HepG2 (cell line): ENCODE measurements around the gene MYO1E. TPM values are rescaled to one million over a fixed set of nuclear protein-coding genes. Genes with fewer than 3 reads are reported as not detected.

Source experiments
- ATAC-seq: fragments of 200-7000 bp; cut with Tn5 transposase; 3 replicates; pipeline ENCODE4 v1.9.1; 2020; ENCODE audit warnings: mild to moderate bottlenecking, moderate library complexity
- BruUV-seq: library from RNA; stranded (reverse); fragments of 400-500 nt; replicated peaks from 2 replicates; lab custom pipeline; 2021; lab: Mats Ljungman, UMichigan
- CTCF ChIA-PET: fragments of 300-600 bp; formaldehyde crosslinking; extraction: SDS; loops from one replicate; lab custom pipeline; 2021; ENCODE audit warnings: low total read pairs, inconsistent platforms, low intra/inter-chr PET ratio; lab: Yijun Ruan, JAX
- POLR2A ChIA-PET: fragments of 350-600 bp; sonication (Branson Sonifier 250); formaldehyde crosslinking; loops from one replicate; lab custom pipeline; 2020; ENCODE audit warnings: antibody characterized with exemption, inconsistent platforms; lab: Yijun Ruan, JAX
- DNase-seq: peaks from one replicate; pipeline ENCODE4 v3.0.0-alpha.2; 2015; ENCODE audit warnings: low spot score
- FAIRE-seq: peaks from 3 replicates; lab custom pipeline; 2011; peaks lifted over from hg19 to GRCh38; lab: Jason Lieb, UNC
- H2AFZ ChIP-seq: one replicate; pipeline ENCODE4 v1.6.1; 2011; ENCODE audit warnings: low read length, inconsistent platforms
- H3K27ac ChIP-seq: fragments of 300-600 bp; 3 replicates; pipeline ENCODE4 v1.8.0; 2011; ENCODE audit warnings: mixed run types, mild to moderate bottlenecking, mixed read lengths, low read length, inconsistent platforms; ENCODE audit not compliant: insufficient read depth; ENCODE audit errors: extremely low read length
- H3K27me3 ChIP-seq, 2 experiments: fragments of 200-600 bp in 1 of 2; 2 replicates in 1 of 2; 3 replicates in 1 of 2; pipeline versions ENCODE4 v1.6.0 to v1.8.0; 2011; ENCODE audit warnings: low read length in 2 of 2, mild to moderate bottlenecking in 2 of 2, moderate library complexity in 2 of 2, inconsistent platforms in 1 of 2; ENCODE audit not compliant: insufficient read depth in 2 of 2, control insufficient read depth in 1 of 2
- H3K36me3 ChIP-seq, 2 experiments: fragments of 200-600 bp in 1 of 2; replicated peaks in 1 of 2; 2 replicates in 1 of 2; 3 replicates in 1 of 2; pipeline versions ENCODE4 v1.5.1 to v1.8.0; 2011; ENCODE audit warnings: low read length in 2 of 2, inconsistent platforms in 1 of 2; ENCODE audit not compliant: insufficient read depth in 2 of 2, control insufficient read depth in 1 of 2
- H3K4me1 ChIP-seq: 2 replicates; pipeline ENCODE4 v1.5.1; 2012; ENCODE audit warnings: low read length, inconsistent platforms; ENCODE audit not compliant: insufficient read depth
- H3K4me2 ChIP-seq: 2 replicates; pipeline ENCODE4 v1.6.0; 2011; ENCODE audit warnings: low read depth, low read length, inconsistent platforms
- H3K4me3 ChIP-seq, 3 experiments: fragments of 200-600 bp in 1 of 3; sonication (generic), shearing (Covaris generic) in 1 of 3; replicated peaks in 1 of 3; 2 replicates each; pipeline ENCODE4 v1.5.1; 2011 to 2016; ENCODE audit warnings: low read length in 3 of 3, inconsistent platforms in 2 of 3, low read depth in 2 of 3, mild to moderate bottlenecking in 2 of 3, control low read depth in 1 of 3, mixed read lengths in 1 of 3; ENCODE audit not compliant: insufficient read depth in 1 of 3
- H3K79me2 ChIP-seq: one replicate; pipeline ENCODE4 v1.6.1; 2011; ENCODE audit warnings: low read length, inconsistent platforms; ENCODE audit not compliant: insufficient read depth
- H3K9ac ChIP-seq: 2 replicates; pipeline ENCODE4 v1.6.0; 2011; ENCODE audit warnings: mild to moderate bottlenecking, low read depth, low read length, inconsistent platforms; ENCODE audit not compliant: insufficient read depth
- H3K9me3 ChIP-seq: 2 replicates; pipeline ENCODE4 v1.5.1; 2012; ENCODE audit warnings: mild to moderate bottlenecking, low read length
- H4K20me1 ChIP-seq: 2 replicates; pipeline ENCODE4 v1.6.0; 2011; ENCODE audit warnings: inconsistent platforms, mild to moderate bottlenecking, low read length, moderate library complexity; ENCODE audit not compliant: insufficient read depth
- CHD2 ChIP-seq: IDR thresholded peaks from 2 replicates; pipeline ENCODE4 v1.6.1; 2011; ENCODE audit warnings: low read depth, low read length, improper control_type of control experiment
- NFKBIZ ChIP-seq: IDR thresholded peaks from 2 replicates; pipeline ENCODE4 v1.6.1; 2018; ENCODE audit warnings: missing genetic modification reagents, missing compliant biosample characterization
- RAD51 ChIP-seq: fragments of 450-650 bp; IDR thresholded peaks from 2 replicates; pipeline ENCODE4 v1.6.1; 2016; ENCODE audit warnings: borderline replicate concordance
- RFX3 ChIP-seq: IDR thresholded peaks from 2 replicates; pipeline ENCODE4 v1.6.1; 2016; ENCODE audit warnings: missing biosample characterization, missing genetic modification reagents
- ZFYVE20 ChIP-seq: sonication (generic); formaldehyde crosslinking; IDR thresholded peaks from 2 replicates; pipeline ENCODE4 v1.8.0; 2023; ENCODE audit warnings: low read depth, mild to moderate bottlenecking, moderate library complexity, missing genetic modification reagents, borderline replicate concordance
- ZNF101 ChIP-seq: sonication (generic); formaldehyde crosslinking; IDR thresholded peaks from 2 replicates; pipeline ENCODE4 v1.4.0; 2020; ENCODE audit warnings: mild to moderate bottlenecking, low read depth, missing genetic modification reagents, borderline replicate concordance
- ZNF484 ChIP-seq: sonication (generic); formaldehyde crosslinking; IDR thresholded peaks from 2 replicates; pipeline ENCODE4 v1.5.1; 2020; ENCODE audit warnings: mild to moderate bottlenecking, low read depth, missing genetic modification reagents, borderline replicate concordance
- ZNF770 ChIP-seq: sonication (generic); formaldehyde crosslinking; IDR thresholded peaks from 2 replicates; pipeline ENCODE4 v1.5.0; 2020; ENCODE audit warnings: mild to moderate bottlenecking, missing genetic modification reagents
- ZSCAN25 ChIP-seq: sonication (generic); formaldehyde crosslinking; IDR thresholded peaks from 2 replicates; pipeline ENCODE4 v1.8.0; 2022; ENCODE audit warnings: mild to moderate bottlenecking, missing genetic modification reagents
- WGBS: methylation state at CpG from one replicate; pipeline ENCODE4 v1.1.6; 2017; ENCODE audit warnings: low lambda C conversion rate; 5-methylcytosine and 5-hydroxymethylcytosine counted together
- in situ Hi-C: cut with HindIII; loops from 2 replicates; pipeline ENCODE4 v1.10.0; 2017; ENCODE audit warnings: low pct_unique_long_range_greater_than_20kb; ENCODE audit not compliant: extremely low pct_ligation_motif_present
- intact Hi-C: fragments of 100-400 bp; cut with micrococcal nuclease; formaldehyde crosslinking; loops from one replicate; pipeline ENCODE4 v1.10.0; 2022; ENCODE audit not compliant: unreplicated experiment
- polyA plus RNA-seq, 8 experiments: library from polyadenylated mRNA; depleted of rRNA in 3 of 8; stranded (reverse) in 7 of 8; unstranded in 1 of 8; fragments of >200 nt; fragmentation: Illumina TruSeq in 4 of 8; extraction: Trizol in 4 of 8; gene quantifications; 2 replicates each; pipeline versions ENCODE4 v1.2.1 to v1.2.3, GENCODE V29; 2011 to 2016; ENCODE audit warnings: low read depth in 4 of 8, missing spikeins in 1 of 8, mixed read lengths in 1 of 8; ENCODE audit not compliant: insufficient read depth in 1 of 8
- total RNA-seq, 5 experiments: library from RNA; depleted of rRNA; stranded (reverse); fragments of >200 nt; fragmentation: Illumina TruSeq; extraction: Trizol; gene quantifications; 2 replicates each; pipeline ENCODE4 v1.2.3, GENCODE V29; 2016; ENCODE audit warnings: low read depth in 1 of 5
- TF ChIP-seq, protein P1 (sequence below): sonication (generic); formaldehyde crosslinking; IDR thresholded peaks from 2 replicates; pipeline ENCODE4 v1.8.0; 2022; ENCODE audit warnings: mild to moderate bottlenecking, missing genetic modification reagents, borderline replicate concordance
- TF ChIP-seq, protein P2 (sequence below): sonication (generic); formaldehyde crosslinking; IDR thresholded peaks from 2 replicates; pipeline ENCODE4 v1.9.0; 2021; ENCODE audit warnings: missing genetic modification reagents, borderline replicate concordance

Gene MYO1E
- total and polyA plus RNA-seq, 2 of the 13 experiments (the other 11 are each of a cell fraction or from before 2014, with no cell fraction given) = 15.7 to 25.1 TPM

DNA sequence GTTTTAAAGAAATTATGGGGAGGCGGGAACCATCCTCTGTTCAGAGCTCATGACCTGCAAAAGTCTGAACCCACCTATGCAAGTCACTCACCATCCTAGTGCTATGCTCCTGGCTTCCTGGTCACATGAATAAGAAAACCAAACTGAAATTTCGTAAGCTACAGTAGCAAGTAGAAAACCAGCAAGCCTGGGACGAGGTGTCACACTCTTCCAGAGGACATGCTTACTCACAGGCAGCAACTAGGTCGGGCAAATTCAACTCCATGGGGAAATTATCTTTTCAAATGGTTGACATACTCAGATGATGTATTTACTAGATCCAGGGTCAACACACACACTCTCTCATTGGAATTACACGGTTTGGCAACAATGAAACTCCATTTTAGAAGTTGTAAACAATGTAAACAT is 134.7 kb downstream of the MYO1E start:
- H3K4me1 ChIP-seq = peaks cover 17% of the 10 kb centered on the region
- intact Hi-C loops (no loop called here), in situ Hi-C loops (no loop called here)
- H3K9ac ChIP-seq = no peak overlapping the region
- no peak for DNase-seq
- H3K4me3 ChIP-seq = no peak overlapping the region
- CTCF ChIA-PET = no interaction called here
- POLR2A ChIA-PET = no interaction called here
- FAIRE-seq = no peak
- H3K9me3 ChIP-seq = no peaks in the 10 kb centered on the region
- H3K27ac ChIP-seq = no peak overlapping the region
- H3K79me2 ChIP-seq = no peaks in the 10 kb centered on the region
- H4K20me1 ChIP-seq = no peaks in the 10 kb centered on the region
- 90% methylated on average over 5 of the region's 5 CpGs for WGBS
- no peak overlapping the region for H2AFZ ChIP-seq
- H3K36me3 ChIP-seq = no peaks in the 10 kb centered on the region
- no peak overlapping the region for H3K4me2 ChIP-seq
- H3K27me3 ChIP-seq = no peaks in the 10 kb centered on the region
- no peak for ATAC-seq
- TF ChIP-seq, protein P1, sequence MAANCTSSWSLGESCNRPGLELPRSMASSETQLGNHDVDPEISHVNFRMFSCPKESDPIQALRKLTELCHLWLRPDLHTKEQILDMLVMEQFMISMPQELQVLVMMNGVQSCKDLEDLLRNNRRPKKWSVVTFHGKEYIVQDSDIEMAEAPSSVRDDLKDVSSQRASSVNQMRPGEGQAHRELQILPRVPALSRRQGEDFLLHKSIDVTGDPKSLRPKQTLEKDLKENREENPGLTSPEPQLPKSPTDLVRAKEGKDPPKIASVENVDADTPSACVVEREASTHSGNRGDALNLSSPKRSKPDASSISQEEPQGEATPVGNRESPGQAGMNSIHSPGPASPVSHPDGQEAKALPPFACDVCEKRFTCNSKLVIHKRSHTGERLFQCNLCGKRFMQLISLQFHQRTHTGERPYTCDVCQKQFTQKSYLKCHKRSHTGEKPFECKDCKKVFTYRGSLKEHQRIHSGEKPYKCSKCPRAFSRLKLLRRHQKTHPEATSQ (CRISPR knock-in tag) = no peak
- no peak for TF ChIP-seq RFX3 (CRISPR knock-in tag)
- BruUV-seq = no TSS peak

DNA sequence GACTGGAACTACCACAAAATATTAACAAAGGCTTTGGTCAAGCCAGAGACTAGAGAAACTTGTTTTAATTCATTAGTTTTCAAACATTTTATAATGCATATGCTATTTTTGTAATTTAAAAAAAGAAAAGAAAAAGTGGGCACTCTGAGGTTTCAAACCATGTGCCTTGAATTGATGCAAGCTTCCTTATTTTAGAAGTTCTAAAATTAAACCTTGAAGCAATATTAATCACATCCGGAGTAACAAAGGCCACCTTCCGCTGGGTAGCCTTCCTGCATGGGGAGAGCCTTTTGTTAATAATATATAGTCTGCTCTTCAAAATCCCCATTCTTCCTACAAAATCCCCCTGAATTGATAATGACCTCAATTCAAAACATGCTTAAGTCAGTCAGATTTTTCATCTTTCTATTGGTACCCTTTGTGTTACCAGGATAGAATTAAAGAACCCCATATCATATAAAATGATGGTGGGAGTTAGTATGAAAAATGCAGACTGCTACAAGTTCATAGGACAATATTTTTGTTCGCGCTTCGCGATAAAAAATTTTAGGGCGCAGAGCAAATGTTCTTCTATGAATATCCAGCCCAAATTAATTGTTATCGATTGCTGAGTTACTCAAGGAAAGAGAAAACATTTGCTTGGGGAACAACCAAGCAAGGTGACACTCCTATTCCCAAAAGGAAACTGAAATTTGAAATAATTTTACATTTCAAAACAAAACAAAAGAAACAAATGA is 135.4 kb downstream of the MYO1E start:
- H3K4me3 ChIP-seq = no peak overlapping the region
- DNase-seq = no peak
- H3K79me2 ChIP-seq = no peaks in the 10 kb centered on the region
- no peak overlapping the region for H2AFZ ChIP-seq
- no peak overlapping the region for H3K27ac ChIP-seq
- no TSS peak for BruUV-seq
- H3K9me3 ChIP-seq = no peaks in the 10 kb centered on the region
- H3K27me3 ChIP-seq = no peaks in the 10 kb centered on the region
- CTCF ChIA-PET = no interaction called here
- intact Hi-C loops = no loop called here
- no peak for FAIRE-seq
- 0 out of 5 replicates have a peak, but pooled peaks cover 0 to 1% of the 10 kb centered on the region in 2 experiments for H3K36me3 ChIP-seq
- peaks cover 17% of the 10 kb centered on the region for H3K4me1 ChIP-seq
- no peak overlapping the region for H3K9ac ChIP-seq
- WGBS = 98% methylated on average over 8 of the region's 8 CpGs
- no peak for ATAC-seq
- in situ Hi-C loops = no loop called here
- no peaks in the 10 kb centered on the region for H4K20me1 ChIP-seq
- no peak overlapping the region for H3K4me2 ChIP-seq
- POLR2A ChIA-PET = no interaction called here
- TF ChIP-seq ZSCAN25 (CRISPR knock-in tag) (no peak), ZFYVE20 (CRISPR knock-in tag) (no peak), ZNF484 (no peak), RAD51 (no peak), CHD2 (no peak), ZNF101 (CRISPR knock-in tag) (no peak), ZNF770 (CRISPR knock-in tag) (no peak), NFKBIZ (CRISPR knock-in tag) (no peak)
- TF ChIP-seq, protein P2, sequence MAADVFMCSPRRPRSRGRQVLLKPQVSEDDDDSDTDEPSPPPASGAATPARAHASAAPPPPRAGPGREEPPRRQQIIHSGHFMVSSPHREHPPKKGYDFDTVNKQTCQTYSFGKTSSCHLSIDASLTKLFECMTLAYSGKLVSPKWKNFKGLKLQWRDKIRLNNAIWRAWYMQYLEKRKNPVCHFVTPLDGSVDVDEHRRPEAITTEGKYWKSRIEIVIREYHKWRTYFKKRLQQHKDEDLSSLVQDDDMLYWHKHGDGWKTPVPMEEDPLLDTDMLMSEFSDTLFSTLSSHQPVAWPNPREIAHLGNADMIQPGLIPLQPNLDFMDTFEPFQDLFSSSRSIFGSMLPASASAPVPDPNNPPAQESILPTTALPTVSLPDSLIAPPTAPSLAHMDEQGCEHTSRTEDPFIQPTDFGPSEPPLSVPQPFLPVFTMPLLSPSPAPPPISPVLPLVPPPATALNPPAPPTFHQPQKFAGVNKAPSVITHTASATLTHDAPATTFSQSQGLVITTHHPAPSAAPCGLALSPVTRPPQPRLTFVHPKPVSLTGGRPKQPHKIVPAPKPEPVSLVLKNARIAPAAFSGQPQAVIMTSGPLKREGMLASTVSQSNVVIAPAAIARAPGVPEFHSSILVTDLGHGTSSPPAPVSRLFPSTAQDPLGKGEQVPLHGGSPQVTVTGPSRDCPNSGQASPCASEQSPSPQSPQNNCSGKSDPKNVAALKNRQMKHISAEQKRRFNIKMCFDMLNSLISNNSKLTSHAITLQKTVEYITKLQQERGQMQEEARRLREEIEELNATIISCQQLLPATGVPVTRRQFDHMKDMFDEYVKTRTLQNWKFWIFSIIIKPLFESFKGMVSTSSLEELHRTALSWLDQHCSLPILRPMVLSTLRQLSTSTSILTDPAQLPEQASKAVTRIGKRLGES = no peak
